ENCODE measurements around the gene FAM241A.
A peak's percentile ranks its signal among the peaks of the same experiment; 100 is the strongest.
"Not testable (repeated sequence)": the region's sequence is repeated elsewhere in the genome, so short reads cannot be mapped to it uniquely, and the experiment has no call there.

Gene FAM241A

GRCh38 chr4:112140536-112140935, 4.7 kb upstream of the FAM241A start:
- no peak for DNase-seq

GRCh38 chr4:112141366-112142138, 3.7 kb upstream of the FAM241A start:
- no peak for DNase-seq

GRCh38 chr4:112142182-112142581, 3.1 kb upstream of the FAM241A start:
- DNase-seq: no peak

GRCh38 chr4:112143781-112144180, 1.5 kb upstream of the FAM241A start:
- no peak for DNase-seq

GRCh38 chr4:112144546-112145325, 518 bp upstream of the FAM241A start:
- DNase-seq: no peak

- DNase-seq: peak in 1 of 2 experiments; percentile 26
These were observed 692 bp downstream of the FAM241A start for GRCh38 chr4:112145790-112146501.

- no peak for DNase-seq
These were observed 1.2 kb downstream of the FAM241A start for GRCh38 chr4:112146502-112146813.

- DNase-seq: peak in 1 of 2 experiments; percentile 17
These were observed 2.4 kb downstream of the FAM241A start for GRCh38 chr4:112147697-112148096.

- DNase-seq: no peak
These were observed 5.7 kb downstream of the FAM241A start for GRCh38 chr4:112150920-112151319.

GRCh38 chr4:112152521-112152920, 7.3 kb downstream of the FAM241A start:
- DNase-seq: no peak

GRCh38 chr4:112153211-112153791, 8.0 kb downstream of the FAM241A start:
- DNase-seq: no peak

GRCh38 chr4:112156112-112156511, 10.9 kb downstream of the FAM241A start:
- no peak for DNase-seq

- DNase-seq: no peak
These were observed 11.3 kb downstream of the FAM241A start for GRCh38 chr4:112156553-112156952.

- DNase-seq: not testable (repeated sequence)
These were observed 18.5 kb downstream of the FAM241A start for GRCh38 chr4:112163706-112164105.

- DNase-seq: no peak
These were observed 22.5 kb downstream of the FAM241A start for GRCh38 chr4:112167794-112168193.

- no peak for DNase-seq
These were observed 23.7 kb downstream of the FAM241A start for GRCh38 chr4:112168719-112169500.

- no peak for DNase-seq
These were observed 25.3 kb downstream of the FAM241A start for GRCh38 chr4:112170451-112170993.

- DNase-seq: not testable (repeated sequence)
These were observed 26.0 kb downstream of the FAM241A start for GRCh38 chr4:112171051-112171763.

- DNase-seq: no peak
These were observed 26.9 kb downstream of the FAM241A start for GRCh38 chr4:112172180-112172579.

- DNase-seq: no peak
These were observed 28.6 kb downstream of the FAM241A start for GRCh38 chr4:112173593-112174558.
